ENCODE data around the gene SLC51B. TPM values are rescaled to one million over a fixed set of nuclear protein-coding genes. Genes with fewer than 3 reads are reported as not detected.

The SLC51B gene
- total RNA-seq, 1 donor from 2014 or later = not detected

DNA sequence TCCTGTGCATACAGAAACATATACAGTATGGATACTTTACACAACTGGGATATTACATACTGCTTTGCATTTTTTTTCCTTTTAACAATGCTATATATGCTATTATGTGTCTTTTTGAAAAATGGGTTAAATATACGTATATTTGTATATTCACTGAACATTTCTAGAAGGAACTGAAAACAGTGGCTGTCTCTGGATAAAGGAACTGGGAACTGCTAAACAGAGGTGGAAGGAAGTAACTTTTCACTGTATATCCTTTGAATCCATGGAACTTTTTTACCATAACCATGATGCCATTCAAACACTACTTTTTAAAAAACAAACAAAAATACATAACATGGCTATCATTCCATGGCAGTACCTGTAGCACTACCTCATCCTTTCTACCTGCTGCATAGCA lies 17.6 kb upstream of the SLC51B start:
- Mint-ChIP-seq H3K4me1 (ENCODE audit: low read depth, unreplicated experiment) (peaks cover 5% of the 10 kb centered on the region), H3K4me3 (ENCODE audit: unreplicated experiment) (peak overlapping the region; percentile 92), H3K9me3 (ENCODE audit: unreplicated experiment) (no peaks in the 10 kb centered on the region), H3K36me3 (ENCODE audit: unreplicated experiment) (no peaks in the 10 kb centered on the region), H3K27ac (ENCODE audit: unreplicated experiment) (no peak overlapping the region), H3K27me3 (ENCODE audit: unreplicated experiment) (peaks cover 5% of the 10 kb centered on the region)
- TF ChIP-seq, protein P1, sequence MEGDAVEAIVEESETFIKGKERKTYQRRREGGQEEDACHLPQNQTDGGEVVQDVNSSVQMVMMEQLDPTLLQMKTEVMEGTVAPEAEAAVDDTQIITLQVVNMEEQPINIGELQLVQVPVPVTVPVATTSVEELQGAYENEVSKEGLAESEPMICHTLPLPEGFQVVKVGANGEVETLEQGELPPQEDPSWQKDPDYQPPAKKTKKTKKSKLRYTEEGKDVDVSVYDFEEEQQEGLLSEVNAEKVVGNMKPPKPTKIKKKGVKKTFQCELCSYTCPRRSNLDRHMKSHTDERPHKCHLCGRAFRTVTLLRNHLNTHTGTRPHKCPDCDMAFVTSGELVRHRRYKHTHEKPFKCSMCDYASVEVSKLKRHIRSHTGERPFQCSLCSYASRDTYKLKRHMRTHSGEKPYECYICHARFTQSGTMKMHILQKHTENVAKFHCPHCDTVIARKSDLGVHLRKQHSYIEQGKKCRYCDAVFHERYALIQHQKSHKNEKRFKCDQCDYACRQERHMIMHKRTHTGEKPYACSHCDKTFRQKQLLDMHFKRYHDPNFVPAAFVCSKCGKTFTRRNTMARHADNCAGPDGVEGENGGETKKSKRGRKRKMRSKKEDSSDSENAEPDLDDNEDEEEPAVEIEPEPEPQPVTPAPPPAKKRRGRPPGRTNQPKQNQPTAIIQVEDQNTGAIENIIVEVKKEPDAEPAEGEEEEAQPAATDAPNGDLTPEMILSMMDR (IDR thresholded peaks at IDR 0.05; ENCODE audit: partially characterized antibody, unreplicated experiment) = no peak
- no peak for DNase-seq

DNA sequence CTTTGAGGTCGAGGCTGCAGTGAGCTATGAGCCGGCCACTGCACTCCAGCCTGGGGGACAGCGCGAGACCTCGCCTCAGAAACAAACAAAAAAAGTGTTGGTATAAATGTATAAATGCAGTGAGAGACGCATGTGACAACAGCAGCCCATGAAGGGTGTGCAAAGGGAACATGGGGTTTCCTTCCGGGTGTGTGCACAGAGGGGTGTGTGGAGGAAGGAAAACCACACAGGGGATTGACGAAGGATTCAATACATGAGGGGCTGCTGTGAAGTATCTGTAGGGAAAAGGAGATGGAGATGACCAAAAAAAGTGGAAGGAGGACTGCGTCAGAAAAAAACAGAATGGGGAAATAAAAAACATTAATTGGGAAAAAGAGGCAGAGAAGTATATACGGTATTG lies 16.8 kb upstream of the SLC51B start:
- H3K4me1 Mint-ChIP-seq (ENCODE audit: low read depth, unreplicated experiment) = peaks cover 8% of the 10 kb centered on the region
- H3K27me3 Mint-ChIP-seq (ENCODE audit: unreplicated experiment) = peaks cover 5% of the 10 kb centered on the region
- H3K27ac Mint-ChIP-seq (ENCODE audit: unreplicated experiment) = peak overlapping the region; percentile 22
- DNase-seq = no peak
- H3K4me3 Mint-ChIP-seq (ENCODE audit: unreplicated experiment) = peak overlapping the region; percentile 92
- H3K9me3 Mint-ChIP-seq (ENCODE audit: unreplicated experiment) = no peaks in the 10 kb centered on the region
- H3K36me3 Mint-ChIP-seq (ENCODE audit: unreplicated experiment) = no peaks in the 10 kb centered on the region
- TF ChIP-seq, protein P1 (IDR thresholded peaks at IDR 0.05; ENCODE audit: partially characterized antibody, unreplicated experiment) = no peak

DNA sequence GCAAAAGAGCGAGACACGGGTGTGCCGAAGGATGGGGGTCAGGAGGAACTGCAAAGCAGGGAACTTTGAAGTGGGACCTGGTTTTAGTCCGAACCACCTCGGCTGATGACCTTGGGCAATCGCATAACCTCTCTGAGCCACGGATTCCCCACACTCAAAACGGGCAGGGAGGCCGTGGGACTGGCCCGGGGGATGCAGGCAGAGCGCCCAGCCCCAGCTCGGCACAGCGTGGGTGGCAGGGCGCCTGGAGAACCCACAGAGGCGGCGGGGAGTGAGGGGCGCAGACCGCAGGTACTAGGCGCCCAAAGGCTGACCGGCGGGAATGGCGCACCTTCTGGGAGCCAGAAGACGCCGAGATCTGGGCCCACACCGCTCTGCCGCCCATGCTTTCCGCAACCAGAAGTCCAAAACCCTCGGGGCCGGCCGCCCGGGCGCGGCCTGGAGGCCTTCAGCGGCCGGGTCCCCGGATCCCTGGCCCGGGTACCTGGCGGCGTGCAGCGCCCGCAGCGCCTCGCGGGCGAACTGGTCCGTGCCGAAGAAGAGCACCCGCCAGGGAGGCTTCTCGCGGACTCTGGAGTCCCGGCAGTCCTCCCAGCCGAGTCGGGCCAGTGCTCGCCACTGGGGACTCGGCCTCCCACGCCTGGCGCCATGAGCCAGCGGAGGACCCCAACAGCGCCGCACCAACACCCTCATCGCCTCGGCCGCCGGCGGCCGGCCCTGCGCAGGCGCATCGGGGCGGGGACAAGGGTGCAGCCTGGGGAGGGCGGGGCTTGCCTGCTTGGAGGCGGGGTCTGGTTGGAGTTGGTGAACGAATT lies 16.1 kb upstream of the SLC51B start, which contains the start of gene MTFMT:
MTFMT (minus strand) TSS at position 719 of the 815 bp plus-strand sequence; CDS start at position 693, 26 bp downstream.
- no peaks in the 10 kb centered on the region for H3K36me3 Mint-ChIP-seq (ENCODE audit: unreplicated experiment)
- peak within 1 kb of the TSS; percentile 92 for H3K4me3 Mint-ChIP-seq (ENCODE audit: unreplicated experiment)
- peaks cover 8% of the 10 kb centered on the region for H3K4me1 Mint-ChIP-seq (ENCODE audit: low read depth, unreplicated experiment)
- no peaks in the 10 kb centered on the region for H3K9me3 Mint-ChIP-seq (ENCODE audit: unreplicated experiment)
- peaks cover 5% of the 10 kb centered on the region for H3K27me3 Mint-ChIP-seq (ENCODE audit: unreplicated experiment)
- peak within 1 kb of the TSS; percentile 22 for H3K27ac Mint-ChIP-seq (ENCODE audit: unreplicated experiment)
- peak; percentile 97 for DNase-seq
- TF ChIP-seq, protein P1 (IDR thresholded peaks at IDR 0.05; ENCODE audit: partially characterized antibody, unreplicated experiment) = no peak

DNA sequence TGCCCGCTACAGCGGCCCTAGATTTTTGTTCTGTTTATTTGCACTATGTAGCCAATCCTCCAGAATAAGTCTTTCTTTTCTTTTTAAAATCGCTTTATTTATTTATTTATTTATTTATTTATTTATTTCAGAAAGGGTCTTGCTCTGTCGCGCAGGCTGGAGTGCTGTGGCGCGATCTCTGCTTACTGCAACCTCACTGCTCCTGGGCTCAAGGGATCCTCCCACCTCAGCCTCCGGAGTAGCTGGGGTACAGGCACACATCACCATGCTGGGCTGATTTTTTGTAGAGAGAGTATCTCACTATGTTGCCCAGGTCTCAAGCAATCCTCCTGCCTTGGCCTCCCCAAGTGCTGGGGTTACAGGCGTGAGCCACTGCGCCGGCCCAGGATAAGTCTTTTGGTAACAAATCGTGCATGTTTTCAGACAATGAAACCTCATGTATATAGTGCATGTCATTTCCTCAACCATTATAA lies 15.4 kb upstream of the SLC51B start:
- H3K4me1 Mint-ChIP-seq (ENCODE audit: low read depth, unreplicated experiment) = peaks cover 10% of the 10 kb centered on the region
- peak overlapping the region; percentile 38 for H3K4me3 Mint-ChIP-seq (ENCODE audit: unreplicated experiment)
- no peak for DNase-seq
- no peaks in the 10 kb centered on the region for H3K36me3 Mint-ChIP-seq (ENCODE audit: unreplicated experiment)
- H3K27ac Mint-ChIP-seq (ENCODE audit: unreplicated experiment) = no peak overlapping the region
- TF ChIP-seq, protein P1 (IDR thresholded peaks at IDR 0.05; ENCODE audit: partially characterized antibody, unreplicated experiment) = no peak
- peaks cover 5% of the 10 kb centered on the region for H3K27me3 Mint-ChIP-seq (ENCODE audit: unreplicated experiment)
- no peaks in the 10 kb centered on the region for H3K9me3 Mint-ChIP-seq (ENCODE audit: unreplicated experiment)
